GM21423 (cell line): ENCODE data around the gene TMEM267.
"Not testable (repeated sequence)": the region's sequence is repeated elsewhere in the genome, so short reads cannot be mapped to it uniquely, and the experiment has no call there.

Source experiments
- ATAC-seq: cut with Tn5 transposase; IDR thresholded peaks from one replicate; pipeline ENCODE4 v1.9.1; 2021; ENCODE audit warnings: mild to moderate bottlenecking, moderate library complexity; ENCODE audit not compliant: unreplicated experiment

The TMEM267 gene, protein sequence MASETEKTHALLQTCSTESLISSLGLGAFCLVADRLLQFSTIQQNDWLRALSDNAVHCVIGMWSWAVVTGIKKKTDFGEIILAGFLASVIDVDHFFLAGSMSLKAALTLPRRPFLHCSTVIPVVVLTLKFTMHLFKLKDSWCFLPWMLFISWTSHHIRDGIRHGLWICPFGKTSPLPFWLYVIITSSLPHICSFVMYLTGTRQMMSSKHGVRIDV

DNA sequence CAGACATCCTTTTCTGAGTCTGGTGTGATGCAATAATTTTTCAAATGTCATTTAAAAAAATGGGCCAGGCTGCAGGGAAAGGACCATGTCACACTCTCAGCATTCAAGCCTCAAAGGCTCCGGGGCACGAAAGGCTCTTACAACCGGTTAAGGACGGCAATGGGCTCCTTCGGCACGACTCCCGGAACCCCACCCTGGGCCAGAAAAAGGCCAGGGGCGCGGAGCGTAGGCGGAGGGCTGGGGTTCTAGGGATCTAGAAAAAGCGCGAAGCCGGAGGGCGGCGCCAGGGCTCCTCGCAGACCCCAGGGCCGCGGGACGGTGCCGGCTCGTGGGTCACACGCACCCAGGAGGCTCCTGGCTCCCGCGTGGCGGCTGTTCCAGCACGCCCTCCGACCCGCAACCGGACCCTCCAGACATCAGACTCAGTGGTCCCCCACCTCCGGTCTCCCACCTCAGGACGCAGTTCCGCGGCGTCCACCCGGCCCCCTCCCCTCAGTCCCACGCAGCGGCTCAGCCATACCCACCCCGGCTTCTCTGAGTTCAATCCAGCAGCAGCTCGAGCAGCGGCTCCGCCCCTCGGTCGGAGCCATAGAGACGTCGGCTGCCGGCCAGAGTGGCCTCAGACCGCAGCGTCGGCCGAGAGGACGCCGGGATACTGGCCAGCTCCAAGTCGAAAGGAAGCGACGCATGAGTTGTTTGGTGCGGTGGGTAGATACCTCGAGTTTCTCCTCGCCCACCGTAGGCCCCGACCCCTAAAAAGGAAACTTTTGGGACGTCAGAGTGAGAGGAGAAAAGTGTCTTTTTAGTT is at the start of gene TMEM267:
Gene TMEM267 (minus strand): TSS at position 568 of the 808 bp plus-strand sequence. CDS start 29,896 bp downstream, outside the sequence.
- ATAC-seq, result peak; percentile 88

DNA sequence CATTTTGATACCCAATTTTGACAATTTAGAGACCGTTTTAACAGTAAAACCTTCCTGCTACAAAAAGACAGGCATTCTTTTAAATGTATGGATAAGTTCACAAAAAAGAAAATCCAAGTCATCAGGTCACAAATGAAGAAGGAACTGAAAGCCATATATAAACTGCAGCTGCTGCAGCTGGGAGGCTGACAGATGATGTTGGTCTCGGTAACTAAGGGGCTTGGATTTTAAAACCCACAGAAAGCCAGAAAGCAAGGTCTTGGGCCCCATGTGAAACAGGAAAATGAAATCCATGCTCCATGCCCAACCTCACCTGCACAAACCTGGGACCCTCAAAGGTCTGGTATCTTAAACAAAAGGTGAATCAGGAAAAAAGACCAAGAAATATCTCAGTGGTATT is 47.0 kb upstream of the TMEM267 start:
- no peak for ATAC-seq

DNA sequence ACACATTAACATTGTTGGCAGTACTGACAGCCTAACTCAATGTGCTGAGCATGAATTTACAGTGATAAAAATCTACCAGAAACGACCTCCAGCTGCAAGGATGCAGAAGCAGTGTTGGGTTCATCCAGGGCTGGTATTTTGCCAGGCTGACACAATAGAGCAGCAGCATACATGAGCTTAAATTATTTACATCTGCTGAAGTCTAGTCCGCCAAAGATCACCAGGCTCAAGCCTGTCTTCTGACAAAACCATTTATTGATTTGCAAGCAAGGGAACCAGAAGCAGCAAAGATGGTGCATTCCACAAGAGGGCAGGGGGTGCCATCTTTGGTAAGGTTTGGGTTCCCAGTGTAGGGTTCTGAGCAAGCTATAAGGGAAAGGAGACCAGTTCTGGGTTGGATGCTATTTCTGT is 40.0 kb upstream of the TMEM267 start:
- ATAC-seq, result no peak

DNA sequence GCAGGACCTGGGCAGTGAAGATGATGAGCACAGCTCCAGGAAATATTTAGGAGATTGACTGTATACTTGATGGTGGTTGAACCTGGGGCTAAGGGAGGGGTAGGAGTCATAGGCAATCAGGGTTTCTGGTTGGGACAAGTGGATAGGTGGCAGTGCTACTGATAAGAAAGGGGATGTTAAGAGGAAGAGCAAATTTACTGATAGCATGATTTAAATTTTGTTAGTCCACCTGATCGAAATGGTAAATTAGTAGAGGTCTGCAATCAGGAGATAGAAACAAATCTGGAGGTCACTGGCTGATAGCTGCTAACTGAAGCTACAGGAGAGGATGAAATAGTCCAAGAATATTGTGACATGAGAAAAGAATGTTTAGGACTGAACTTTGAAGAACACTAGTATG is 37.0 kb upstream of the TMEM267 start:
- ATAC-seq, result no peak

DNA sequence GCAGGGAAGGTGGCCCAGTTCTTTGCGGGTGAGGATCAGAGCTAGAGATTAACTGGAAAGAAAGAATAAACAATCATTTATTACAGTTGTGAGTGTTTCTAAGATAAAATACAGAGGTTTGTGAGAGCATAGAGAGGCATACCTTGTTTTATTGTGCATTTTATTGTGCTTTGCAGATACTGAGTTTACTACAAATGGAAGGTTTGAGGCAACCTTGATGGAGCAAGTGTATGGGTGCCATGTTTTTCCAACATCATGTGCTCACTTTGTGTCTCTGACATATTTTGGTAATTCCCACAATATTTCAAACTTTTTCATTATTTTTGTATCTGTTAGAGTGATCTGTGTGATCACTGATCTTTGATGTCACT is 32.0 kb upstream of the TMEM267 start:
- no peak for ATAC-seq

DNA sequence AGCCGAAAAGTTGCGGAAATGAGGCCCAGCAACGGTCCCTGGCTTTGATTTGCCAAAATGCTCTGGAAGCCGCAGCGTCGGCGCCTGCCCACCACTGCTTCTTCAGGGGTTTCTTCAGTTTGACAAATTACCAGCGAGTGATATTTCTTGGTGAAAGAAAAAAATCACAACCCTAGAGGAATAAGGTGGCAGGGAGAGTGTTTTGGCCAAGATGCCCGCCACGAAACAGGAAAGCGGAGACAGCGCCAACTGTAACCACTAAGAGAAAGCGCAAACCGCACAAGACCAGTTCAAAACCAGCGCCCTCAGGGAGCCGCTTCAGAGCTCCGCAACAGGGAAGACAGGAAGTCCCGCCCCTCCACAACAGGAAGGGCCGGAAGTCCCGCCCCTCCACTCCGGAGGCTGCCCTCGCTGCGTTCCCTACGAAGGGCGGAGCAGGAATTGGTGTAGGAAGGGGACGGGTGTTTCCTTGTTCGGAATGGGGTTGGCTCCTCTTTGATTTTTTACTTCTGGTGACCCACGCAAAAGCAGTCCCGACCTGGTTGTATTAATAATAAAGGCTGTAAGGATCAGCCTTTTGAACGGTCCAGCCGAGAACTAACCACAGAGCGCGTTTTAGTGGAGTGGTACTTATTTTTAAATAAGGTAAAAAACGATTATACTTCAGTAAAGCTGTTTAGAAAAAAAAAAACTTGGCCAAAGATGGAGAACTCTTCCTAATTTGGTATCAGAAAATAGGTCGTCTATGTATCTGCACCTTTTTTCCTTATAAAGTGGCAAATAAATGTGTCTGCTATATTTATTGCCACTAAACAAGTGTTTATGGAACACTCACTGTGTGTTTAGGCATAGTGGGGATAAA is 31.4 kb upstream of the TMEM267 start, which contains the start of gene C5orf34:
Gene C5orf34 (minus strand): TSS at position 333 of the 862 bp plus-strand sequence. CDS start 5,809 bp downstream, outside the sequence.
- peak; percentile 98 for ATAC-seq

DNA sequence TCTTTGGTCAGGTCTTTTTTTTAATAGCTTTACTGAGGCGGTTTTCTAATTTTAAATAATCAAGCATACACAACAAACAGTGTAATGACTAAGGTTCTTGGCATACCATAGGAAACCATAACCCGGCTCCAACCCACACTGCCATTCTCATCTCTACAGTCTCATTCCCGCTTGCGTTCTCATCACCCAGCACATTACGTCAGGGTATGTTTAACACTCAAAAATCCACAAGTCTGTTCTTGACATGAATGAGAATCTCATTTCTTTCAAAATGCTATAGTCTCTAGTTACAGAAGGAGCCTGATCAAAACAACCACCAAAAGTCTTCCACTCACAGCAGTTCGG is 30.8 kb upstream of the TMEM267 start:
- ATAC-seq, result peak; percentile 21

DNA sequence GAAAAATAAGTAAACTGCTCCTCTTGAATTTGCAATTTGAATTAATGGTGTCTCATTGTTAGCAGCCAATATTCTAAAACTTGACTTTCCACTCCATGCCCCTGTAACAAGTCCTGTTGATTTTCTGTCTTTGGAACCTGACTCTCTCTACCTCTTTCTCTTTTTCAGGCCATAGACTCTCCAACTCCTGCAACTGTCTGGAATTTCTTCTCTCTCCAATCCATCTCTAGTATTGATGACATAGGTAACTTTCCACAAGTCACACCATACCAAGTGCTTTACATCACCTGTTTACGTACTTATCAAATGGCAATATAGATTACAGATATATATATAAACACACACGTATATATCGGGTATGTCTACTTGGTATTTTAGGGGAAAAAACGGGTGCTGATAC is 30.4 kb upstream of the TMEM267 start:
- no peak for ATAC-seq

DNA sequence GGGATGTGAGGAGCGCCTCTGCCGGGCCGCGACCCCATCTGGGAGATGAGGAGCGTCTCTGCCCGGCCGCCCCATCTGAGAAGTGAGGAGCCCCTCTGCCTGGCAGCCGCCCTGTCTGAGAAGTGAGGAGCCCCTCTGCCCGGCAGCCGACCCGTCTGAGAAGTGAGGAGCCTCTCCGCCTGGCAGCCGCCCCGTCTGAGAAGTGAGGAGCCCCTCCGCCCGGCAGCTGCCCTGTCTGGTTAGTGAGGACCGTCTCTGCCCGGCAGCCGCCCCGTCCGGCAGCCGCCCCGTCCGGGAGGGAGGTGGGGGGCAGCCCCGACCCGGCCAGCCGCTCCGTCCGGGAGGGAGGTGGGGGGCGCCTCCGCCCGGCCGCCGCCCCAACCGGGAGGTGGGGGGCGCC is 27.4 kb upstream of the TMEM267 start:
- ATAC-seq, result not testable (repeated sequence)

DNA sequence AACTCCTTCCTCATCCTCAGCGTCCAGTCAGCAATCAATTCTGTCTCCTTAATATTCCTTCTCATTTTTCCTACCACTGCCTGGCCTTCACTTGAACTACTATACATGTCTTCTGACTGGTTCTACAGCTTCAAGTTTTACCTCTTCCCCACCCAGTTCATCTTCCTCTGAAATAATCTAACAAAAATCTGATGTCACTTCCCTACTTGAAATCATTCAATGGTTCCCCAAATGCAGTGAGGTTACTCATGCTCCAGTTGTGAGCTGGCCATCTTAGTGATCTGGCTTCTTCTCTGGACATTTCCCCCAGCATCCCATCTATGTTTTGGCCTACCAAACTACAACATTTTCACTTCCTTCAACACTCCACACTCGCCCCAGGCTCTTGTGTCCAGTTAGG is 14.9 kb upstream of the TMEM267 start:
- no peak for ATAC-seq

DNA sequence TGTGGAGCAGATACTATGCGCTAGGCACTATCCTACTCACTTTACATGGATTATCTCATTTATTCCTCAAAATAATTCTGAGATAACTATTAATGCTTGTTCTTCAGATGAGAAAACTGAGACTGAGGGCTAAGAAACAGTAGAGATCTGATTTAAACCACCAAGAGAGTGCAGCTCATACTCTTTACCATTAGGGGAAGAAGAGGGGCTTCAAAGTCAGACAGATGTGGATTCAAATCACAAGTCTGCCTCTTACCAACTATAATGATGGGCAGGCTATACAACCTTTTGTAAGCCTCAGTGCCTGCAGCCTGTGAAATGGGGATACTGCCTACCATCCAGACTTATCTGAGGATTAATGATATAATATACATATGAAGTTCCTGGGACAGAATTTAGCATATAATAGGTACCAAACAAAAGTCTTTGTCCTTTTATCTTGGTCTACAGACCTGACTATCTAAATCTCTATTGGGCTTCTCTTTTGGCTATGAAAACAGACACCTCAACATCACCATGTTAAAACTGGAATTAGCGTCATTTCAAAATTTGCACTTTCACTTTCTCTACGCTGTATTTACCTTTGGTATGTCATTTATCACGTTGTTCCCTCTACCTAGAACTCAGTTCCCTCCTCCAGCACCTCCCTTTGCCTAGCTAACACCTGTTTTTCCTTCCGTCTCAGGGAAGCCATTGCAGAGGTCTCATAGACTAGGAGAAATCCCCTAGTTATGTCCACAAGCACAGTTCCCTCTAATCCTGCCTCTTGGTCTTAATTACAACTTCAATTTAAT is 13.8 kb upstream of the TMEM267 start:
- no peak for ATAC-seq

DNA sequence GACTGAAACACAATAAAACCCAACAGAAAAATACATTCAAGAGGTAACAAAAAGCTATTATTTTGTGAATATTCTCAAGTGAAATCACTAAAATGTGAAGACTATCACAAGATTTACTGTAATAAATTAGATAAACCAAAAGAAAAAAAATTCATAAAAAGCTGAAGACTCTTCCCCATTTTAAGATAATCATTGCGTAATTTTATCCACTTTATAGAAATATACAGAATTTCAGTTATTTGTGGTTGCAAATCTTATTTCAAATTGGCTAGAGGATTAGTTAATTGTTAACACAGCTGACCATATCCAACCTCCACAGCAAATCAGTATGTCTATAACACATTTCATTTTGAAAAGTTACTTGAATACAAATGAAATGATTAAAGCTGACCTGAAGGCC is 7.7 kb upstream of the TMEM267 start:
- no peak for ATAC-seq

DNA sequence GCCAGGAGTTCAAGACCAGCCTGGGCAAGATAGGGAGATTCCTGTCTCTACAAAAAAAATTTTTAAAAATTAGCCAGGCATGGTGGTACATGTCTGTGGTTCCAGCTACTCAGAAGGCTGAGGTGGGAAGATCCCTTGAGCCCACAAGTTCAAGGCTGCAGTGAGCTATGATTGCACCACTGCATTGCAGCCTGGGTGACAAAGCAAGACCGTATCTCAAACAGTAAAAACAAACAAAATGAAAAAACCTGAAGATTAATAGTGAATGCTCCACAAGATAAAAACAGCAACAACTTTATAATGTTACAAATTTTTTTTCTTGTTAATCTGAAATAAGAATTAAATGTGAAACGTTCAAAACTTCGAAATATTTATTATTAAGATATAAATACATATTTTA is 2.7 kb upstream of the TMEM267 start:
- no peak for ATAC-seq

DNA sequence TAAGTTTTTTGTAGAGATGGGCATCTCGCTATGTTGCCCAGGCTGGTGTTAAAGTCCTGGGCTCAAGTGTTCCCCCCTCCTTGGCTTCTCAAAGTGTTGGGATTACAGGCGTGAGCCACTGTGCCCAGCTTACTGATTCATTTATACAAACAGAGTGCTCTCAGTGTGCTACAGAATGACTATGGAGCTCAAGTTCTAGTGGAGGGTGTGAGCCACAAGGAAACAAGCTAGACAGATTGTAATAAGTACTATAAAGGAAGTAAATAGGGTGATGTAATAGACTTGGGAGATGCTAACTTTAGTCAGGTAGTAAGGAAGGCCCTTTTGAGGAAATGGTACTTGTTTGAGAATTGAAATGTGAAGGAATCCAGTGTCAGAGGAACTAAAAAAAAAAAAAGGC is 1.7 kb upstream of the TMEM267 start:
- no peak for ATAC-seq

DNA sequence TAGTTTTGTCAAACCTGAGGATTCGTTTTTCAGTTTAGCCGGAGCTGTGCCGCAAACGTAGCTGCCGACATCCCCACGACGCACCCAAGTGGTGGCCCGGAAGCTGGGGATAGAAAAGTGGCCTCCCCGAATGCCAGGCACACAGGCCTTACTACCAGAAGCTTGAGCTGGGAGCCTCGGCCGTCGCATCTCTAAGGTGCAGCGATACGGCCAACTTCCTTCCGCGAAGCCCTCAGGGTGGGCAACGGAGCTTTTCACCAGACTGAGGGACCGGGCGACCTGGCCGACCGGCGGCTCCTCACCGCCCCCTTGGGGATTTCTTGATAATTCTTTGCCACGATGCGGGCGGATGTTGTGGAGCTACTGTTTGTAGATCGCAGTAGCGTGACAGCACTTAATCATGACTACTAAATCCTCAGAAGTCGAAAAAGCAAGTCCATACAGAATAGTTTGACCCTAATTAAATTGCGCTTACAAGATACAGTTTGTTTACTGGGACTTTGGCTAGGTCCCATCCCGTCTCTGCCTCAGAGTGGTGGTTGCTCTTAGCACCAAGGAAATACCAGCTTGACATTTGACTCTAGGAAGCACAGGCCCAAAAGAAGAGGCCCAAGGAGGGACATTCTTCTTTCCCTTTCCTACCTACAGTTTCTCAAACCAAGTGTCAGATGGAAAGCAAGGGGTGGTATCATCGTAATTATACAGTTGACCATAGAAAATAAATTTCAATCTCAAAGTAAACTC is 613 bp upstream of the TMEM267 start:
- ATAC-seq, result peak; percentile 64

DNA sequence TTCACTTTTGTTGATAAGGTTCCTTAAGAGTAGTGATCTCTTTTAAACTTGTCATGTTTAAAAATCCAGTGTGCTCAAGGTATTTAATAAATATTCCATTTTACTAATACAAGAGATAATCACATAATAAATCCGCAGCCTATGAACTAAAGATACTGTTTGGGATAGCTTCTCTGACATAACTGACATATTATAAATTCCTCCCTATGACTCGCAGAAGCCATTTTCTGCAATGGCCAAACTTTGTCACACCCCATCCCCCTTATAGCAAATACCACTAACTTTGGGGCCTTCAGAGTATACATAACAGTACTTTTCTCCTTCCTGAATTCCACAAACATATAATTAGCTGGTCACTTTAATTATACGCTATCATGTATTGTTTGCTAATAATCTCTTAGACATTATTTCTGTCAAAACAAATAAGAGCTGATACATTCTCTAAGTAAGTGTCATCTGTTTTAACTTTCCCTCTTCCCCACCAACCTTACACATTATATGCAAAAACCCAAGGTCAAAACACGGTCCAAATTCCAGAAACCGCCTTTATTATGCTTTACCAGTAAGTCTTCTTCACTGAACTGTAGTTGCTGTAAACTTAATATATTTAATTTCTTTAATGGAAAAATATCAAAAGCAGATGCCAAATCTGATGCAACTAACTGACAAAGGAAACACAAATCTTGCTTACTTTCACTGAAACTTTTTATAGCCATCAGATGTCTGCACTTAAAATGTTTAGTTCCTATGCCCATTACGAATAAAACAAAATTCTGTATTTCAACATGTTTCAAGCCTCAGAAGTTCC is 971 bp downstream of the TMEM267 start:
- no peak for ATAC-seq

DNA sequence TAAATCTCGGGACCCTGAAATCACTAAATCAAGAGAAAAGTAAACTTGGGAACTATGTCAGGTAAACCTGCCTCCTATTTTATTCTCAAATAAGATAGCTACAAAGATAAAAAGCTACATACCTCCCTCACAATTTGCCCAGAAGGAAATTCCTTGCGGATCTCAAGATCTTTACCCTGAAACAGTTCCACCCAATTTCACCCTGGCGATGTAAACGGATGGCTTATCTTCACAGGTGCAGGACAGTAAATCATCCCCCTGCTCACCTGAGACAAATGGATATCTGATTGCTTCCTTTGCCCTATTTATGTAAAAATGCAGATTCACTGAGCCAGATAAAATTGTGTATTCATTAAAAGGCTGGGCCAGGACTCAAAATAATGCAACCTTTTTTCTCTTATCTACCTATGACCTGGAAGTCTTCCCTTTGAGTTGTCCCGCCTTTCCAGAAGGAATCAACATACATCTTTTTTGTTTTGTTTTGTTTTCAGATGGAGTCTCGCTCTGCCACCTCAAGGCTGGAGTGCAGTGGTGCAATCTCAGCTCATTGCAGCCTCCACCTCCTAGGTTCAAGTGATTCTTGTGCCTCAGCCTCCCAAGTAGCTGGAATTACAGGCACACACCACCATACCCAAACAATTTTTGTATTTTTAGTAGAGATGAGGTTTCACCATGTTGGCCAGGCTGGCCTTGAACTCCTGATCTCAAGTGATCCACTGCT is 13.8 kb downstream of the TMEM267 start:
- no peak for ATAC-seq

DNA sequence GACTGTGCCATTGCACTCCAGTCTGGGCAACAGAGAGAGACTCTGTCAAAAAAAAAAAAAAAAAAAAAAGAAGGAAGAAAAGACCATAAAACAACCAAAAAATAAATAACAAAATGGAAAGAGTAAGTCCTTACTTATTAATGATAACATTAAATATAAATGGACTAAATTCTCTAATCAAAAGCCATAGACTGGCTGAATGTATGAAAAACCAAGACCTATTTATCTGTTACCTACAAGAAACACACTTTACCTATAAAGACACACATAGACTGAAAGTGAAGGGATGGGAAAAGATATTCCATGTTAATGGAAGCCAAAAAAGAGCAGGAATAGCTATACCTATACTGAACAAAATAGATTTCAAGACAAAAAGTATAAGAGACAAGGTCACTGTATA is 16.6 kb downstream of the TMEM267 start:
- no peak for ATAC-seq

DNA sequence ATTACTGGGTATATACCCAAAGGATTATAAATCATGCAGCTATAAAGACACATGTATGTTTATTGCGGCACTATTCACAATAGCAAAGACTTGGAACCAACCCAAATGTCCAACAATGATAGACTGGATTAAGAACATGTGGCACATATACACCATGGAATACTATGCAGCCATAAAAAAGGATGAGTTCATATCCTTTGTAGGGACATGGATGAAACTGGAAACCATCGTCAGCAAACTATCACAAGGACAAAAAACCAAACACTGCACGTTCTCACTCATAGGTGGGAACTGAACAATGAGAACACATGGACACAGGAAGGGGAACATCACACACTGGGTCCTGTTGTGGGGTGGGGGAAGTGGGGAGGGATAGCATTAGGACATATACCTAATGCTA is 18.2 kb downstream of the TMEM267 start:
- ATAC-seq, result not testable (repeated sequence)
